Measurements from ENCODE around the gene ADK. TPM values are rescaled to one million over a fixed set of nuclear protein-coding genes. Genes with fewer than 3 reads are reported as not detected.

The ADK gene
- total and polyA plus RNA-seq, 2 of the 4 experiments (the other 2 are of a cell fraction) = 30.6 to 40.9 TPM

- Histone ChIP-seq H2BK120ac (ENCODE audit: low read depth, low read length) (no peak overlapping the region), H2BK15ac (ENCODE audit: low read depth, low read length) (no peak overlapping the region), H2BK5ac (ENCODE audit: low read depth, low read length, poor library complexity, severe bottlenecking) (no peak overlapping the region), H3K4me1 (ENCODE audit: control insufficient read depth, insufficient read depth, low read length) (no peaks in the 10 kb centered on the region), H4K91ac (ENCODE audit: insufficient read depth, low read depth, low read length) (no peak overlapping the region), H2AK9ac (replicated peaks; ENCODE audit: low read depth, low read length, poor library complexity) (no peak overlapping the region), H3K27ac (ENCODE audit: insufficient read depth, low read length) (no peak overlapping the region), H3K18ac (ENCODE audit: low read depth, low read length) (no peak overlapping the region), H4K8ac (ENCODE audit: low read depth in 2 of 2, low read length in 2 of 2) (no peak overlapping the region), H3K79me1 (ENCODE audit: low read depth in 1 of 2, low read length in 2 of 2) (peaks cover 11 to 19% of the 10 kb centered on the region in 2 experiments; a peak in 3 of 4 replicates), H3K4me2 (ENCODE audit: low read depth, low read length) (no peak overlapping the region), H4K20me1 (ENCODE audit: insufficient read depth, low read length) (no peaks in the 10 kb centered on the region), H3K36me3 (ENCODE audit: control insufficient read depth, insufficient read depth, low read length) (no peaks in the 10 kb centered on the region), H3K27me3 (ENCODE audit: control insufficient read depth, insufficient read depth, low read length) (no peaks in the 10 kb centered on the region), H2AK5ac (ENCODE audit: low read depth, low read length) (no peak overlapping the region), H3K9me1 (ENCODE audit: insufficient read depth, low read length) (0 out of 2 replicates have a peak, but pooled peaks cover 2% of the 10 kb centered on the region), H2AFZ (replicated peaks; ENCODE audit: low read length, poor library complexity) (no peak overlapping the region), H2BK20ac (ENCODE audit: low read depth, low read length) (no peak overlapping the region), H3K4ac (ENCODE audit: low read depth, low read length) (no peak overlapping the region), H3K23ac (ENCODE audit: low read depth, low read length) (no peak overlapping the region), H3K4me3 (ENCODE audit: insufficient read depth, low read depth, low read length) (no peak overlapping the region), H3K9me3 (ENCODE audit: control insufficient read depth, insufficient read depth, low read length) (peaks cover 7% of the 10 kb centered on the region), H4K5ac (ENCODE audit: low read depth, low read length) (no peak overlapping the region), H3K56ac (ENCODE audit: extremely low read depth, insufficient read depth, low read length) (no peak overlapping the region), H3K14ac (replicated peaks; ENCODE audit: low read depth, low read length) (no peak overlapping the region), H3K9ac (ENCODE audit: low read depth, low read length) (no peak overlapping the region)
- ChIA-PET POLR2A (ENCODE audit: unreplicated experiment) (no interaction called here), CTCF (no interaction called here)
- in situ Hi-C loops (cut with MboI; ENCODE audit: low sequenced_read_pairs) = no loop called here
- DNase-seq (no peak), ATAC-seq (ENCODE audit: low read depth) (no peak)
- dilution Hi-C loops (cut with HindIII; ENCODE audit: low sequenced_read_pairs, unreplicated experiment) = no loop called here
- TF ChIP-seq CHD1 (IDR thresholded peaks at IDR 0.05; ENCODE audit: low read depth, low read length) (no peak), USF2 (IDR thresholded peaks at IDR 0.05; ENCODE audit: low read depth, low read length) (no peak), MAZ (IDR thresholded peaks at IDR 0.05; ENCODE audit: borderline replicate concordance, low read depth, low read length) (no peak), RFX5 (IDR thresholded peaks at IDR 0.05; ENCODE audit: low read depth, low read length) (no peak), CEBPB (IDR thresholded peaks at IDR 0.05; ENCODE audit: low read depth, low read length) (no peak), RAD21 (IDR thresholded peaks at IDR 0.05; ENCODE audit: low read length) (no peak), MAFK (IDR thresholded peaks at IDR 0.05; ENCODE audit: low read depth, low read length) (no peak), NFE2L2 (IDR thresholded peaks at IDR 0.05; ENCODE audit: low read depth, low read length) (no peak)
- no CpG with 5 or more reads among the region's 3 CpGs for WGBS, 2 experiments (ENCODE audit: extremely low coverage in 2 of 2, insufficient read length in 1 of 2)
- intact Hi-C loops (cut with micrococcal nuclease) = no loop called here
- no TSS peak for BruUV-seq (replicated peaks)
These were observed 192.8 kb downstream of the ADK start for GRCh38 chr10:74343804-74344203.

Data from IMR-90 (cell line).